Medulla oblongata (tissue), 1 donor: ENCODE measurements around the gene OSM.
A peak's percentile ranks its signal among the peaks of the same experiment; 100 is the strongest.
"Not testable (repeated sequence)": the region's sequence is repeated elsewhere in the genome, so short reads cannot be mapped to it uniquely, and the experiment has no call there.

Experiments
- DNase-seq: peaks from one replicate; pipeline ENCODE4 v3.0.0-alpha.2; 2015; ENCODE audit errors: extremely low spot score

Gene OSM

DNA sequence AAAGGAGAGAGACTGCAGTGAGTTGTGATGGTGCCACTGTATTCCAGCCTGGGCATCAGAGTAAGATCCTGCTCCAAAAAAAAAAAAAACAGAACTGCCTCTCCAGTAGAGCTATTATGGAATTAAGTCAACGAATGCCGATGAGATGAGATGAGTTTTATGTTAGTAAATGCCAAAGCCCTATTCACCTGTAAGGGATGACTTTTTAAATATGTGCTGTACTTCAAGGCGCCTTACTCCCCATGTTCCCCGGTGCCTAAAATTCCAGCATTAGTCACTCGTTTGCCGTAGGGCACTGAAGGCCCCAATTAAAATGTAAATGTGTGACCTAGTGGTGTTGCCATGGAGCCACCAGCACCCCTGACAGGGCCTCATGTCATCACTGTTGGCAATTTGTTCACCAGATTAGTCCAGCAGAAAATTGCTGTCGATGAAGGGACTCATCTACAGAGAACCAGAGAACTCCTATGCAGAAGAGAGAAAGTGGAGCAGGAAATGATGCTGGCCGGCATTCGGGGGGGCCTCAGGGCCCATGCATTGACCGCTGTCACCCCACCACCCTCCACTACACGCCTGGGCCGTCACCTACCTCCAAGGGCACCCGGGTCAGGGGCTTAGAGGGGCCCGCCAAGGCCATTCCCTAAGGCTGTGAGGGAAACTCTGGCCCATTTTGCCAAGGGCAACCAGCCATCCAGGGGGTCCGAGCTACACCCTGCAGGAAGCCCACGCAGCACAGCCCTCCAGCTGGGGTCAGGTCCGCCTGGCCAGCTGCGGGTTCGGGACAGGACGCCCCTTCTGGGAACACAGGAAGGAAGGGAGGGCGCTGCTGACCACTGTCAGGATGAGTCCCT lies 37.9 kb downstream of the OSM start:
- no peak for DNase-seq

DNA sequence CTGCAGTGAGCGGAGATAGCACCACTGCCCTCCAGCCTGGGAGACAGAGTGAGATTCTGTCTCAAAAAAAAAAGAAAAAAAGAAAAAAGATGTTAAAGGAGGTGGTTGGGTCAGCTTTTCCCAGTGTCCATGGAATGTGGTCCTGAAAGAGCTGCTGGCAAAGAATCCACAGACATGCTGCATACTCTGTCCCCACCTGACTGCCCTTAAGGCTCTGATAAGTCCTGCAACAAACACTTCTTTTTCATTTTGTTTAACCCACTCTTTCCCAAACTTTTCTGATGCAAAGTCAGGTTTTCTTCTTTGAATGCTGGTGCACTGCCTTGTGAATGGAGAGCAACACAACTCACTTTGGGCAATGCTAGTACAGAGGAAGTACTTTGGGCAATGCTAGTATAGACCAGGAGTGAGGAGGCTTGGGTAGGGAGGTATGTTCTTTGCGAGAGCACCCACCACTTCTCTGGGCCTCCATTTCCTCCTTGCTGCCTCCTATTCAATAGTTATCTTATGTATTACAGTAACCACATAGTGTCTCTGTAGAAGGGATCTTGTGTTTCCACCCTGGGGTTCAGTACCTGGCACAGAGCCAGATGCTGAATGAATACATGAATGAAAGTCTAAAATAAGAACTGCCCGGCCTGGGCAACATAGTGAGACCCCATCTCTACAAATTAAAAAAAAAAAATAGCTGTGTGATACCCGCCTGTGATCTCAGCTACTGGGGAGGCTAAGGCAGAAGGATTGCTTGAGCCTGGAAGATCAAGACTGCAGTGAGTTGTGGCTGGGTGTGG lies 39.0 kb downstream of the OSM start:
- no peak for DNase-seq

DNA sequence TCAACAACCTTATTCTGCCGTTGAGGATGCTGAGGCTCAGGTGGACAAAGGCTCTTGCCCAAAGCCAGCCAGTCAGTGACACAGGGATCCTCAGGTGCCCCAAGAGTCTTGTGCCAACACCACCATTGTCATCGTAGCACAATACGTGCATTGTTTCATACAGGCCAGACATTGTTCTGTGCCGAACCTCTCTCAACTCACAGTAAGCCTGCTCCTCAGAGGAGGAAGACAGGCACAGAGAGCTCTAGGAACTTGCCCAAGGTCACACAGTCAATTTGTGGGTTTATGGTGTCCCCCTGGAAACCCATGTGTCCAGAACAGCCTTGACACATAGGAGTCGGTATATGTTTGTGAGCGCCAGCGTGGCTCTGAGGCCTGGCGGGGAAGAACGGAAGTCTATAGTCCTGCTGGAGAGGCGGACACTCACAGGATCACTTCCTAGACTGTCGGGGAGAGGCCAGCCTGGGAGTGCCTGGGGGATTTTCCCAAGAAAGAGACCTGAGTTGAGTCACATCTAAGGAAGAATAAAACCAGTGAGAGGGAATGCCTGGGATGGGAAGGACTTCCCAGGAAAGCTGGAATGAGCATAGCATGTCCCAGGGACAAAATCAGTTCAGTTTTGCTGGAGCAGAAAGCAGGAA lies 40.3 kb downstream of the OSM start:
- DNase-seq = no peak

DNA sequence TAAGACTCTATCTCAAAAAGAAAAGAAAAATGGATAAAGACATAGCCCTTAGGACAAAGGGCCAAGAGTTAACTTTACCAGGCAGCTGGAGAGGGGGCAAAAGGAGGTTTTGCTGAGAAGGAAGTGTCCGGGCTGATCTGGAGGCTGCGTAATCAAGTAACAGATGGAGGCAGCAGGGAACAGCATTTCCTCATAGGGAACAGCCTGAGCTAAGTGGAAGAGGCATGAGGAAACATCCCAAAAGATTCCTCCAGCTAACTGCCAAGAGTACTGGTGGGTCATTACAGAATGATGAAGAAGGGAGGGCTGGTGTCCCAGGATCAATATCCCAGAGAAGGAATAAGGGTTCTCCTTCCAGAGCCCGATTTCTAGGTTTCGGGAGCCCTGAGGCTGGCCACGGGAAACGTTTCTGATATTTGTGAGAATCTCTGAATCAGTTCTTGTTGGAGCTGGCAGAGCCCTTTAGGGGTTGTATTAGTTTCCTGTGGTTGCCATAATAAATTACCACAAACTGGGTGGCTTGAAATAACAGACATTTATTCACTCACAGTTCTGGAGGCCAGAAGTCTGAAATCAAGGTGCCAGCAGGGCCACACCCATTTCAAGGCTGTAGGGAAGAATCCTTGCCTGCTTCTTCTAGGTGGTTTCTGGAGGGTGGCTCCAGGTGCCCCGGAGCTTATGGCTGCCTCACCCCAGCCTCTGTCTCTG lies 41.3 kb downstream of the OSM start:
- DNase-seq = no peak

DNA sequence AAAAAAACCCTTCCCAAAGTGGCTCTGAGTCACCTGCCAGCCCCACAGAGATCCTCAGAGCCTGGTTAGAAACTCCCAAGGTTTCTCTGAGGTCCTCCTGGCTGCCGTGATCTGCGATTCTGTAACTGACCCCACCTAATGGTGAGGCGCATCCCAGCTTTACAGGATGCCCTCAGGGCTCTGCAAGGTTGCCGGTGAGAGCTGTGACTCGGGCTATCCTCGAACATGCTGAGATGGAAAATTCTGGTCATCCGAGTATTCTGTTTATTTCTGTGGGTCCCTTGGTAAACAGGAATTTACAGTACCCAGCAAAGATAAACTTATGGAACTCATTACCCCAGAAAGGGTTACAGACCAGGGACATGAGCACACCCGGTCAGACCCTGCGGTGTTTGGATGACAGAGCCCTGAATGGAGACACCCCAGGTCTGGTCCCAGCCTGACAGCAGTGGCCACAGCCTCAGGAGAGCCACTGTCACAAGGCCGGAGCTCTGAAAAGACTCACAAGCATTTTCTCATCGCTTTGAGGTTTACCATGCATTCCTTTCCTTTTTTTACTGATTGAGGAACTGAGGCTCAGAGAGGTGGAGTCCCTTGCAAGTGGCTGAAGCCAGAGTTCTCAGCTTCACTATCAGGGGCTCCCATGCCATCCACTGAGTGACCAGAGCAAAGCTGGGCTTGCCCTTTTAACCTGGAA lies 42.3 kb downstream of the OSM start:
- no peak for DNase-seq

DNA sequence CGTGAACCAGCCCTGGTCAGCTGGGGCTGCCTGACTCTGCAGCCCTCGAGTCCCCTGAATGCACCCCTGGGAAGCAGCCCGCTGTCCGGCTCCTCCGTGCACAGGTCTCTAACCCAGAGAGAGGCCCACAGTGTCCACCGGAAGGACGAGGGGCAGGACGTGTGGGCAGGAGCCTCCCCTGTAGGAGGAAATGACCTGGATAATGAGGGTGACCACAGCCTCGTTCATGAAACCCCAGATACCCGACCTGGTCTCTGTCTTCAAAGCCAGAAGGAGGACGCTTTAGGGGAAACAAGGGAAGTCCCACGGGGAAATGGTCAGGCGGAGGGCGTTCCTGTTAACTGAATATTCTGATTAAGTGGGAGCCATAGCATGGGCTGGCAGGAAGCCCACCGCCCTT lies 43.3 kb downstream of the OSM start:
- no peak for DNase-seq

- DNase-seq = no peak
These were observed 44.3 kb downstream of the OSM start for GRCh38 chr22:30222321-30222720.

DNA sequence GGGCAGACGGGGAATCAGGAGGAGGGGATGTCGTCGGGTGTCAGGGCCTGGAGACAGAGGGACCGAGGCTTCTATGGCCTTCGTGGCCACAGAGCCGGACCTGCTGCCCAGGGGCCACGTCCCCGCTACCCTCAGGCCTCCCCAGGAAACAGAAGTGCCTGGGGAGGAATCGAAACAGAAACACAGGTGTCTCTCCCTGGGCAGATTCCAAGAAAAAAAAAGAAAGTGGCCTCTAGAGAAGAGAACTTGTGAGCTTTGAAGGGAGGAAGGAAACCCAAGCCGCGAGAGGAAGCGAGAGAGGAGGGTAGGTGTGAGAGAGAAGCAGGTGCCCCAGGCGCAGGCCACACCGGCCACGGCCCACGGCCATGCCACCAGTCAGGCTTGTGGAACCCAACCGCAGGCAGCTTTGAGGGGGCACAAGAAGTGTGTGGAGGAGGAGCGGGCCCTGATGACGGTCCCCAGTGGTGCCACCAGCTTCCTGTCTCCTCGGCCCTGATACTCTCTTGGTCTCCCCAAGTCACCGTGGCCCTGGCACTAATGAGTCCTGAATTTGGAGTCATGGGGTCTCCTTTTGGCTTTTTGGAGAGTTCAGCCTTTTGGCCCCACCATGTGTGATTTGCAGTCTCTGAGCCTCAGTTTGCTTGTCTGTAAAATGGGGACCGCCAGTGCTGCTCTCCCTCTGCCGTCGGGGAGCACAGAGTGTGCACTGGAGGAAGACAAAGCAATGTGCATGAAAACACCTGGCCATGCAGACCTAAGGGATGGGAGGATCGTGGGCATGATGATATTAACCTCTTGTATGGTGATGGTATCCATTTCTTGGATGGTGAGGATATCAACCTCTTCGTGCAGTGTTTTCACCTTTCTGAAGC lies 45.3 kb downstream of the OSM start:
- no peak for DNase-seq

- DNase-seq = no peak
These were observed 46.2 kb downstream of the OSM start for GRCh38 chr22:30220338-30221012.

DNA sequence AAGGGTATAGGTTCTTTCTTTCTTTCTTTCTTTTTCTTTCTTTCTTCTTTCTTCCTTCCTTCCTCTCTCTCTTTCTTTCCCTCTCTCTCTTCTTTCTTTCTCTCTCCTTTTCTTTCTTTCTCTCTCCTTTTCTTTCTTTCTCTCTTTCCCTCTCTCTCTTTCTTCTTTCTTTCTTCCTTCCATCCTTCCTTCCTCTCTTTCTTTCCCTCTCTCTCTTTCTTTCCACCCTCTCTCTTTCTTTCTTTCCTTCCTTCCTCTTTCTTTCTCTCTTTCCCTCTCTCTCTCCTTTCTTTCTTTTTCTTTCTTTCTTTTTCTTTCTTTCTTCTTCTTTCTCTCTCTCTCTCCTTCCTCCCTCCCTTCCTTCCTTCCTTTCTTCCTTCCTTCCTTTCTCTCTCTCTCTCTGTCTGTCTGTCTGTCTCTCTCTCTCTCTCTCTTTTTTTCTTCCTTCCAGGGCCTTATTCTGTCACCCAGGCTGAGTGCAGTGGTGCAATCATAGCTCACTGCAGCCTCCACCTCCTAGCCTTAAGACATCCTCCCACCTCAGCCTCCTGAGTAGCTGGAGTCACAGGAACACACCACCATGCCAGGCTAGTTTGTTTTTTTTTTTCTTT lies 46.9 kb downstream of the OSM start:
- no peak for DNase-seq

- DNase-seq = no peak
These were observed 47.5 kb downstream of the OSM start for GRCh38 chr22:30219049-30219654.

GRCh38 chr22:30217698-30218560 lies 48.7 kb downstream of the OSM start:
- DNase-seq = peak; percentile 67

- DNase-seq = no peak
These were observed 49.9 kb downstream of the OSM start for GRCh38 chr22:30216710-30217109.

DNA sequence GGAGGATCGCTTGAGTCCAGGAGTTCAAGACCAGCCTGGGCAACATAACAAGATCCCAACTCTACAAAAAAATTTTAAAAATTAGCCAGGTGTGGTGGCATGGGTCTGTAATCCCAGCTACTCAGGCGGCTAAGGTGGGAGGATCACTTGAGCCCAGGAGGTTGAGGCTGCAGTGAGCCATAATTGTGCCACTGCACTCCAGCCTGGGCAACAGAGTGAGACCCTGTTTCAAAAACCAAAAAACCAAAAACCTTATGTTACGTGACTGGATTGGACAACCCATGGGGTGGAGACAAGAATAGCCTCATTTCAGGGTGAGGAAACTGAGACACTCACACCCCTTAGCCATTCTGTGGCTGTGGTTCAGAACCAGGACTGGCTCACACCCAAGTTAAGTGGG lies 50.4 kb downstream of the OSM start:
- not testable (repeated sequence) for DNase-seq

- no peak for DNase-seq
These were observed 51.8 kb downstream of the OSM start for GRCh38 chr22:30214703-30215407.

DNA sequence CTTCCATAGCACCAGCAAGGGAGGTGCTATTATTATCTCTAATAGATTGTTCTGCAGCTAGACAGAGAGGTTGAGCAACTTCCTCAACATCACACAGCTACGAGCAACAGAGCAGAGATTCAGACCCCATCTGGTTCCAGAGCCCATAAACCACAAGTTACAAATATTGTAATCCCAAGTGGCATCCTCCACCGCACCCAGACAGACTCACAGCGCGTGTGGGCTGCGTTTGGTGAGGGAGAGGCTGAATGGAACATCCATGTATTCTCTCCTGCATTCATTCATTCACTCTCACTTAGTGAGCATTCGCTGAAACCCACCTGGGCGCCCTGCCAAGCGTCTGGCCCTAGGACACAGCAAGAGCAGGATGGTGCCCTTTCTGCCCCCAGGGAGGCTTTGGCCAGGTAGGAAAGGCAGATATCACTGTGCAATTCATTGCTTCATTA lies 53.6 kb downstream of the OSM start:
- DNase-seq = no peak
